Stimulated activated CD8-positive, alpha-beta memory T cell treated with anti-CD3 and anti-CD28 coated beads, Interleukin-4, amount 100 ng/mL, for 4 hours (primary cell): ENCODE measurements around the gene ZNF616.

Source experiments
- DNase-seq, 2 donors: peaks; one replicate each; pipeline ENCODE4 v3.0.0-alpha.2; 2020; ENCODE audit warnings: low read depth in 2 of 2, low spot score in 1 of 2

The ZNF616 gene

GRCh38 chr19:52139252-52140031 lies at the start of gene ZNF616:
ZNF616 (minus strand) TSS chr19:52139938; CDS start chr19:52130512, 9,426 bp downstream.
- DNase-seq: peak; percentile 48

- DNase-seq: no peak
Observed at GRCh38 chr19:52188822-52189734, 49.3 kb upstream of the ZNF616 start.

- no peak for DNase-seq
Observed at GRCh38 chr19:52187407-52187806, 47.7 kb upstream of the ZNF616 start.

GRCh38 chr19:52176574-52176973 lies 36.8 kb upstream of the ZNF616 start:
- no peak for DNase-seq

GRCh38 chr19:52172347-52172746 lies 32.6 kb upstream of the ZNF616 start:
- no peak for DNase-seq

- DNase-seq: peak; percentile 83 to 84
Observed at GRCh38 chr19:52171321-52172169, 31.8 kb upstream of the ZNF616 start, which contains the start of gene ZNF836. ZNF836 (minus strand) TSS chr19:52171621; CDS start chr19:52168072, 3,549 bp downstream.

GRCh38 chr19:52170863-52171320 lies 31.2 kb upstream of the ZNF616 start:
- no peak for DNase-seq

GRCh38 chr19:52170304-52170703 lies 30.6 kb upstream of the ZNF616 start:
- no peak for DNase-seq

- DNase-seq: no peak
Observed at GRCh38 chr19:52155596-52156359, 16.0 kb upstream of the ZNF616 start.

GRCh38 chr19:52148256-52148655 lies 8.5 kb upstream of the ZNF616 start:
- DNase-seq: no peak

- no peak for DNase-seq
Observed at GRCh38 chr19:52142001-52142595, 2.4 kb upstream of the ZNF616 start.

- DNase-seq: no peak
Observed at GRCh38 chr19:52141203-52141602, 1.5 kb upstream of the ZNF616 start.

- peak; percentile 93 to 94 for DNase-seq
Observed at GRCh38 chr19:52140032-52140710, 433 bp upstream of the ZNF616 start.

GRCh38 chr19:52138983-52139251 lies 821 bp downstream of the ZNF616 start:
- DNase-seq: no peak

- no peak for DNase-seq
Observed at GRCh38 chr19:52138278-52138982, 1.3 kb downstream of the ZNF616 start.

- no peak for DNase-seq
Observed at GRCh38 chr19:52120286-52120685, 19.5 kb downstream of the ZNF616 start.

GRCh38 chr19:52115526-52116053 lies 24.1 kb downstream of the ZNF616 start:
- no peak for DNase-seq

GRCh38 chr19:52114691-52115090 lies 25.0 kb downstream of the ZNF616 start:
- no peak for DNase-seq

GRCh38 chr19:52112624-52113023 lies 27.1 kb downstream of the ZNF616 start:
- no peak for DNase-seq
